ENCODE measurements around the gene BRSK2.

DNA sequence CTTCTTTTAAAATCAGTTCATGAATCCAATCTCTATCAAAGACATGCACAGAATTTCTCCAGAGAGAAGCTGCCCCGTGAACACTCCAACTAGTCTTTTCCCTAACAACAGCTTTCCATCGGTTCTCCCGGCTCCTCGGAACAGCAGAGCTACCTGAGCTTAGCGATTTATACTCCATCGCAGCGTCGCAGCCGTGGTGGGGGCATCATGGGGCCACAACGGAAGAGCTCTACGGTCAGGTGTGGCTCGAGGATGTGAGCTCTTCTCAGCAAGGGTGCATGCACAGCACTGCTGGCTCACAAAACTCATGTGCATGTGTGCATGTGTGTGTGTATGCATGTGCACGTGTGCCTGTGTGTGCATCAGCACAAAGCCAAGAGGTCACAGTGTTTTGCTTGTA is 108.5 kb downstream of the BRSK2 start:
- TF ChIP-seq, protein P1, sequence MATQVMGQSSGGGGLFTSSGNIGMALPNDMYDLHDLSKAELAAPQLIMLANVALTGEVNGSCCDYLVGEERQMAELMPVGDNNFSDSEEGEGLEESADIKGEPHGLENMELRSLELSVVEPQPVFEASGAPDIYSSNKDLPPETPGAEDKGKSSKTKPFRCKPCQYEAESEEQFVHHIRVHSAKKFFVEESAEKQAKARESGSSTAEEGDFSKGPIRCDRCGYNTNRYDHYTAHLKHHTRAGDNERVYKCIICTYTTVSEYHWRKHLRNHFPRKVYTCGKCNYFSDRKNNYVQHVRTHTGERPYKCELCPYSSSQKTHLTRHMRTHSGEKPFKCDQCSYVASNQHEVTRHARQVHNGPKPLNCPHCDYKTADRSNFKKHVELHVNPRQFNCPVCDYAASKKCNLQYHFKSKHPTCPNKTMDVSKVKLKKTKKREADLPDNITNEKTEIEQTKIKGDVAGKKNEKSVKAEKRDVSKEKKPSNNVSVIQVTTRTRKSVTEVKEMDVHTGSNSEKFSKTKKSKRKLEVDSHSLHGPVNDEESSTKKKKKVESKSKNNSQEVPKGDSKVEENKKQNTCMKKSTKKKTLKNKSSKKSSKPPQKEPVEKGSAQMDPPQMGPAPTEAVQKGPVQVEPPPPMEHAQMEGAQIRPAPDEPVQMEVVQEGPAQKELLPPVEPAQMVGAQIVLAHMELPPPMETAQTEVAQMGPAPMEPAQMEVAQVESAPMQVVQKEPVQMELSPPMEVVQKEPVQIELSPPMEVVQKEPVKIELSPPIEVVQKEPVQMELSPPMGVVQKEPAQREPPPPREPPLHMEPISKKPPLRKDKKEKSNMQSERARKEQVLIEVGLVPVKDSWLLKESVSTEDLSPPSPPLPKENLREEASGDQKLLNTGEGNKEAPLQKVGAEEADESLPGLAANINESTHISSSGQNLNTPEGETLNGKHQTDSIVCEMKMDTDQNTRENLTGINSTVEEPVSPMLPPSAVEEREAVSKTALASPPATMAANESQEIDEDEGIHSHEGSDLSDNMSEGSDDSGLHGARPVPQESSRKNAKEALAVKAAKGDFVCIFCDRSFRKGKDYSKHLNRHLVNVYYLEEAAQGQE (IDR thresholded peaks at IDR 0.05; ENCODE audit: low read depth), result no peak
- TF ChIP-seq EP300 (IDR thresholded peaks at IDR 0.05; ENCODE audit: borderline replicate concordance), result no peak
- no peak for TF ChIP-seq YY1 (IDR thresholded peaks at IDR 0.05; ENCODE audit: low read depth)
- no peak for TF ChIP-seq RAD21 (IDR thresholded peaks at IDR 0.05; ENCODE audit: low read depth)
- no peak for TF ChIP-seq TCF12 (IDR thresholded peaks at IDR 0.05; ENCODE audit: low read depth)
- TF ChIP-seq, protein P2, sequence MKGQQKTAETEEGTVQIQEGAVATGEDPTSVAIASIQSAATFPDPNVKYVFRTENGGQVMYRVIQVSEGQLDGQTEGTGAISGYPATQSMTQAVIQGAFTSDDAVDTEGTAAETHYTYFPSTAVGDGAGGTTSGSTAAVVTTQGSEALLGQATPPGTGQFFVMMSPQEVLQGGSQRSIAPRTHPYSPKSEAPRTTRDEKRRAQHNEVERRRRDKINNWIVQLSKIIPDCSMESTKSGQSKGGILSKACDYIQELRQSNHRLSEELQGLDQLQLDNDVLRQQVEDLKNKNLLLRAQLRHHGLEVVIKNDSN (IDR thresholded peaks at IDR 0.05), result no peak
- TF ChIP-seq, protein P3, sequence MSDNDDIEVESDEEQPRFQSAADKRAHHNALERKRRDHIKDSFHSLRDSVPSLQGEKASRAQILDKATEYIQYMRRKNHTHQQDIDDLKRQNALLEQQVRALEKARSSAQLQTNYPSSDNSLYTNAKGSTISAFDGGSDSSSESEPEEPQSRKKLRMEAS (IDR thresholded peaks at IDR 0.05), result no peak
- TF ChIP-seq ZBTB7A (IDR thresholded peaks at IDR 0.05; ENCODE audit: low read depth), result no peak
- TF ChIP-seq TEAD4 (IDR thresholded peaks at IDR 0.05), result no peak
